Esophagus squamous epithelium (tissue), 5 donors: Measurements from ENCODE around the gene SPTAN1. TPM values are rescaled to one million over a fixed set of nuclear protein-coding genes. Genes with fewer than 3 reads are reported as not detected.
"Not testable (repeated sequence)": the region's sequence is repeated elsewhere in the genome, so short reads cannot be mapped to it uniquely, and the experiment has no call there.

Experiments
- DNase-seq: peaks from one replicate; lab custom pipeline; 2025; lab: John Stamatoyannopoulos, UW
- H3K27ac ChIP-seq, 4 donors: fragments of 200-600 bp; sonication (generic); one replicate each; pipeline ENCODE4 v1.5.1; 2016 to 2019; ENCODE audit warnings: mild to moderate bottlenecking in 1 of 4
- H3K27me3 ChIP-seq, 4 donors: fragments of 200-600 bp; sonication (generic); 1 replicate in 3 of 4; 2 replicates in 1 of 4; pipeline versions ENCODE4 v1.5.1 to v1.6.0; 2017 to 2021; ENCODE audit warnings: antibody characterized with exemption in 1 of 4
- H3K36me3 ChIP-seq, 3 donors: fragments of 200-600 bp; sonication (generic); one replicate each; pipeline ENCODE4 v1.5.1; 2016 to 2019
- H3K4me1 ChIP-seq, 3 donors: fragments of 200-600 bp; sonication (generic); one replicate each; pipeline ENCODE4 v1.5.1; 2017 to 2019
- H3K4me3 ChIP-seq, 4 donors: fragments of 200-600 bp; sonication (generic); 1 replicate in 3 of 4; 2 replicates in 1 of 4; pipeline ENCODE4 v1.5.1; 2016 to 2019; ENCODE audit warnings: mild to moderate bottlenecking in 2 of 4, moderate library complexity in 1 of 4
- H3K9me3 ChIP-seq, 3 donors: fragments of 200-600 bp; sonication (generic); one replicate each; pipeline ENCODE4 v1.5.1; 2016 to 2019
- POLR2A ChIP-seq, 4 donors: fragments of 450-650 bp; IDR thresholded peaks; one replicate each; pipeline ENCODE4 v1.6.1; 2017; ENCODE audit warnings: antibody characterized with exemption in 4 of 4, mild to moderate bottlenecking in 4 of 4, moderate library complexity in 3 of 4
- WGBS, 2 donors: methylation state at CpG; one replicate each; pipeline ENCODE4 v1.1.5; 2018; 5-methylcytosine and 5-hydroxymethylcytosine counted together
- intact Hi-C: fragments of 100-400 bp; cut with DNase I; formaldehyde crosslinking; loops from one replicate; pipeline ENCODE4 v1.15.0; 2022
- total RNA-seq, 4 donors: library from RNA; depleted of rRNA; stranded (reverse); fragments of >200 nt; gene quantifications; one replicate each; pipeline ENCODE4 v1.1.0, GENCODE V29; 2016
- TF ChIP-seq, protein P1 (sequence below), 6 experiments: fragments of 450-650 bp in 4 of 6; fragments of 200-600 bp in 2 of 6; sonication (generic) in 2 of 6; IDR thresholded peaks; one replicate each; pipeline ENCODE4 v1.5.1; 2016 to 2019; ENCODE audit warnings: antibody characterized with exemption in 6 of 6, mild to moderate bottlenecking in 4 of 6, moderate library complexity in 4 of 6
- donor health status: DM: yes; HTN: yes; CAD: no.

SPTAN1 gene
- total RNA-seq, 4 donors from 2014 or later, result 97.8 to 233 (median 160) TPM

DNA sequence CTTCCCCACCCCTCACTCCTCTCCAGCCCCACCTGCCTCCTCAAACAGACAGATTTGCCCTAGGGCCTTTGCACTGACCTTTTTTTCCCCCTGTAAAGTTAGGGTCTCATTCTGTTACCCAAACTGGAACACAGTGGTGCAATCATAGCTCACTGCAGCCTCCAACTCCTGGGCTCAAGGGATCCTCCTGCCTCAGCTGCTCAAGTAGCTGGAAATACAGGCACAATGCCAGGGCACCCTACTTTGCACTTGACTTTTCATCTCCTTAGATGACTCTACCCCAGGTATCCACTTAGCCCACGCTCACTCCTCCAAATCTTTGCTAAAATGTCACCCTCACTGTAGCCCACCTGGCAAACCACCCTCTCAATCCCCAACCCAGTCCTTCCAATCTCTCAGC, 102.1 kb downstream of the SPTAN1 start:
- intact Hi-C loops, result no loop called here
- no peaks in the 10 kb centered on the region for H3K27me3 ChIP-seq
- no peak overlapping the region for H3K4me3 ChIP-seq
- no peak for TF ChIP-seq POLR2A (IDR thresholded peaks at IDR 0.05)
- TF ChIP-seq, protein P1, sequence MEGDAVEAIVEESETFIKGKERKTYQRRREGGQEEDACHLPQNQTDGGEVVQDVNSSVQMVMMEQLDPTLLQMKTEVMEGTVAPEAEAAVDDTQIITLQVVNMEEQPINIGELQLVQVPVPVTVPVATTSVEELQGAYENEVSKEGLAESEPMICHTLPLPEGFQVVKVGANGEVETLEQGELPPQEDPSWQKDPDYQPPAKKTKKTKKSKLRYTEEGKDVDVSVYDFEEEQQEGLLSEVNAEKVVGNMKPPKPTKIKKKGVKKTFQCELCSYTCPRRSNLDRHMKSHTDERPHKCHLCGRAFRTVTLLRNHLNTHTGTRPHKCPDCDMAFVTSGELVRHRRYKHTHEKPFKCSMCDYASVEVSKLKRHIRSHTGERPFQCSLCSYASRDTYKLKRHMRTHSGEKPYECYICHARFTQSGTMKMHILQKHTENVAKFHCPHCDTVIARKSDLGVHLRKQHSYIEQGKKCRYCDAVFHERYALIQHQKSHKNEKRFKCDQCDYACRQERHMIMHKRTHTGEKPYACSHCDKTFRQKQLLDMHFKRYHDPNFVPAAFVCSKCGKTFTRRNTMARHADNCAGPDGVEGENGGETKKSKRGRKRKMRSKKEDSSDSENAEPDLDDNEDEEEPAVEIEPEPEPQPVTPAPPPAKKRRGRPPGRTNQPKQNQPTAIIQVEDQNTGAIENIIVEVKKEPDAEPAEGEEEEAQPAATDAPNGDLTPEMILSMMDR (IDR thresholded peaks at IDR 0.05), result no peak
- no peak for DNase-seq
- 100% methylated on average over 1 of the region's 1 CpG for WGBS, 2 donors
- H3K27ac ChIP-seq, result no peak overlapping the region
- peaks cover 0 to 16% (median 3%) of the 10 kb centered on the region in 3 donors for H3K4me1 ChIP-seq
- H3K9me3 ChIP-seq, result no peaks in the 10 kb centered on the region
- H3K36me3 ChIP-seq, result no peaks in the 10 kb centered on the region

DNA sequence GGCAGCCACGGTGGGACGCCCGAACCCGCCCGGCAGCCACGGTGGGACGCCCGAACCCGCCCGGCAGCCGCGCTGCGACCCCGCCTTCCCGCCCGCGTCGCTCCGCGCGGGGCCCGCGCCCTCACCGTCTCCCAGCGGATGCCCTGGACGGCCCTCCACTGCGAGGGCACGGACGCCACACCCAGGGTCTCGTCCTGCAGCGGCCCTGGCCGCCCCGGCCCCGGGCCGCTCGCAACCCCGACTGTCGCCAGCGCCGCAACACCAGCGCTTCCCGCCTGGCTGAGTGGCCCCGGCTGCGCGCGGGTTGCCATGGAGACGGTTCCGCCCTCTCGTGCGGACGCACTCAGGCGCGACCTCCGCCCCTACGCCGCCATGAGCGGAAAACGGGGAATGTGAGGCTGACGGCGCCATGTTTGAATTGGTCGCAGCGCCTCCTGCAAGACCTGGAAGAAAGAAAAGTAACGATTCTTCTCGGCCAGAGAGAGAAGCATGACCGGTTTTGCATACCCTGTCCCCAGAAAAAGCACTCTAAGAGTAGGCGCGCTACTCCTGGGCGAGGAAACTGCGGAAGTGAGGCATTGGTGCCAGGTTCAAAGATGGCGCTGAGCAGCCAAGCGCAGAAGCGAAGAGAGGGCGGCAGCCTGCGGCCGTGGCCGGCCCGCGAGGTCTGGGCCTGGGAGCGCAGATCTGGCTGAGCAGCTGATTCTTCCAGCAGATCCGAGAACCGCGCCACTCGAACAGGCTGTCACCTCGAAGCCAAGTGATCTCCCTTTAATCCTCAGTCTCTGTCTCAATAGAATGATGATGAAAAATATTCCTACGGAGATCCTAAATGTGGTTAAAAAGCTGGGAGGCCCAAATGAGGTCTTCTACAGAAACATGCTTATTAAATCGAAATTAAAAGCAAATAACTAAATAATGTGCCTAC, 104.3 kb downstream of the SPTAN1 start, which contains the start of gene DYNC2I2:
TSS of gene DYNC2I2 (minus strand) at position 432 of the 928 bp plus-strand sequence. CDS start at position 311, 121 bp downstream.
- Histone ChIP-seq H3K27me3 (no peaks in the 10 kb centered on the region), H3K9me3 (no peaks in the 10 kb centered on the region), H3K36me3 (no peaks in the 10 kb centered on the region), H3K4me1 (peaks cover 0 to 16% (median 3%) of the 10 kb centered on the region in 3 donors), H3K27ac (peak within 1 kb of the TSS; percentile 96 to 99 (median 98)), H3K4me3 (peak within 1 kb of the TSS; percentile 65 to 95 (median 74))
- intact Hi-C loops, result no loop called here
- 1 to 3% methylated on average over 6 to 30 of the region's 86 CpGs for WGBS, 2 donors
- TF ChIP-seq POLR2A (IDR thresholded peaks at IDR 0.05), result peak in 2 of 4 donors; percentile 27 to 49
- TF ChIP-seq, protein P1 (IDR thresholded peaks at IDR 0.05), result peak in 1 of 6 experiments; percentile 5
- peak; percentile 38 for DNase-seq

DNA sequence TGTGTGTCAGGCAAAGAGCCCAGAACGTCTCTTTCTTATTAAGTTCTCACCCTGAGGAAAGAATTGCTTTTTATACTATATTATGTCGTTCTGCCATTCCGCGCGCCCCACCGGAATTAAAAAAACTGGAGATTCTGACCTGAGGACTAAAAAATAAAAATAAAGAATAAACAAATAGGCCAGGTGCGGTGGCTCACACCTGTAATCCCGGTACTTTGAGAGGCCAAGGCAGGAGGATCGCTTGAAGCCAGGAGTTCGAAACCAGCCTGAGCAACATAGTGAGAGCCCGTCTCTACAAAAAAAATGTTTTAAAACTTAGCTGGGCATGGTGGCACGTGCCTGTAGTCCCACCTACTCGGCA, 104.9 kb downstream of the SPTAN1 start:
- Histone ChIP-seq H3K36me3 (no peaks in the 10 kb centered on the region), H3K9me3 (no peaks in the 10 kb centered on the region), H3K27ac (peak overlapping the region; percentile 96 to 99 (median 98)), H3K4me3 (peak overlapping the region in 3 of 4 donors; percentile 65 to 95 (median 78)), H3K4me1 (peaks cover 0 to 16% (median 3%) of the 10 kb centered on the region in 3 donors), H3K27me3 (no peaks in the 10 kb centered on the region)
- TF ChIP-seq, protein P1 (IDR thresholded peaks at IDR 0.05), result no peak
- TF ChIP-seq POLR2A (IDR thresholded peaks at IDR 0.05), result no peak
- intact Hi-C loops, result no loop called here
- DNase-seq, result no peak
- 93 to 97% methylated on average over 13 of the region's 13 CpGs for WGBS, 2 donors

DNA sequence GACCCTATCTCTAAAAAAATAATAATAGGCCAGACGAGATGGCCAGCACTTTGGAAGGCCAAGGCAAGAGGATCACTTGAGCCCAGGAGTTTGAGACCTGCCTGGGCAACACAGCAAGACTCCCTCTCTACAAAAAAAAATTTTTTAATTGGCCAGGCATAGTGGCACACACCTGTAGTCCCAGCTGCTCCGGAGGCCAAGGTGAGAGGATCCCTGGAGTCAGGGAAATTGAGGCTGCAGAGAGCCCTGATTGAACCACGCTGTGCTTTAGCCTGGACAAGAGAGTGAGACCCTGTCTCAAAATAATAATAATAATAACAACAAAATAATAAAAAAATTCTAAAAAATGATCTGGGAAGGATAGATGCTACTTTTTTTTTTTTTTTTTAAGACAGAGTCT, 105.4 kb downstream of the SPTAN1 start:
- no peaks in the 10 kb centered on the region for H3K9me3 ChIP-seq
- 94 to 98% methylated on average over 3 of the region's 3 CpGs for WGBS, 2 donors
- TF ChIP-seq, protein P1 (IDR thresholded peaks at IDR 0.05), result no peak
- no peak for TF ChIP-seq POLR2A (IDR thresholded peaks at IDR 0.05)
- H3K4me1 ChIP-seq, result peaks cover 0 to 16% (median 3%) of the 10 kb centered on the region in 3 donors
- H3K4me3 ChIP-seq, result no peak overlapping the region
- intact Hi-C loops, result no loop called here
- DNase-seq, result no peak
- H3K27ac ChIP-seq, result no peak overlapping the region
- no peaks in the 10 kb centered on the region for H3K27me3 ChIP-seq
- no peaks in the 10 kb centered on the region for H3K36me3 ChIP-seq

DNA sequence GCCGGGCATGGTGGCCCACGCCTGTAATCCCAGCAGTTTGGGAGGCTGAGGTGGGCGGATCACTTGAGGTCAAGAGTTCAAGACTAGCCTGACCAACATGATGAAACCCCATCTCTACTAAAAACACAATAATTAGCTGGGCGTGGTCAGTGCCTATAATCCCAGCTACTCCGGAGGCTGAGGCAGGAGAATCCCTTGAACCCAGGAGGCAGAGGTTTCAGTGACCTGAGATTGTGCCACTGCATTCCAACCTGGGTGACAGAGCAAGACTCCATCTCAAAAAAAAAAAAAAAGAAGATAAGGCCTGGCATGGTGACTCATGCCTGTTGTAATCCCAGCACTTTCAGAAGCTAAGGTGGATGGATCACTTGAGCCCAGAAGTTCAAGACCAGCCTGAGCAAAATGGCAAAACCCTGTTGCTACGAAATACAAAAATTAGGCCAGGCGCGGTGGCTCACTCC, 114.1 kb downstream of the SPTAN1 start:
- H3K9me3 ChIP-seq, H3K27ac ChIP-seq, H3K4me1 ChIP-seq, H3K36me3 ChIP-seq, intact Hi-C loops, H3K4me3 ChIP-seq, H3K27me3 ChIP-seq, DNase-seq: not testable (repeated sequence)
- 83 to 88% methylated on average over 7 of the region's 8 CpGs for WGBS, 2 donors
